OCI-LY1 (cell line): ENCODE measurements around the gene DDX17.

Experiments
- H2AFZ ChIP-seq: fragments of 200-600 bp; sonication (generic), shearing (Covaris generic); 2 replicates; pipeline ENCODE4 v1.6.0; 2014; ENCODE audit warnings: antibody characterized with exemption, mild to moderate bottlenecking, low read length
- H3F3A ChIP-seq: fragments of 200-600 bp; sonication (generic), shearing (Covaris generic); 2 replicates; pipeline ENCODE4 v1.6.0; 2014; ENCODE audit warnings: mild to moderate bottlenecking, antibody characterized with exemption, low read length, moderate library complexity; ENCODE audit not compliant: insufficient read depth
- H3K27ac ChIP-seq: fragments of 200-600 bp; sonication (generic); 2 replicates; pipeline ENCODE4 v1.5.1; 2014; ENCODE audit warnings: low read length, mixed run types, mild to moderate bottlenecking, low read depth; ENCODE audit not compliant: poor library complexity, severe bottlenecking
- H3K27me3 ChIP-seq: fragments of 200-600 bp; sonication (generic); 2 replicates; pipeline ENCODE4 v1.6.0; 2014; ENCODE audit warnings: antibody characterized with exemption, mild to moderate bottlenecking, low read length, moderate library complexity; ENCODE audit not compliant: insufficient read depth
- H3K36me3 ChIP-seq: fragments of 200-600 bp; sonication (generic); 2 replicates; pipeline ENCODE4 v1.6.1; 2014; ENCODE audit warnings: mild to moderate bottlenecking, antibody characterized with exemption, low read length, moderate library complexity, mixed read lengths; ENCODE audit not compliant: insufficient read depth
- H3K4me1 ChIP-seq: fragments of 200-600 bp; sonication (generic); 2 replicates; pipeline ENCODE4 v1.5.1; 2014; ENCODE audit warnings: mild to moderate bottlenecking, low read length, moderate library complexity; ENCODE audit not compliant: insufficient read depth, severe bottlenecking
- H3K4me2 ChIP-seq: fragments of 200-600 bp; sonication (generic), shearing (Covaris generic); 2 replicates; pipeline ENCODE4 v1.6.1; 2014; ENCODE audit warnings: low read length
- H3K4me3 ChIP-seq: fragments of 200-600 bp; sonication (generic); 2 replicates; pipeline ENCODE4 v1.5.1; 2014; ENCODE audit warnings: low read length, low read depth, mild to moderate bottlenecking, mixed read lengths; ENCODE audit not compliant: poor library complexity, severe bottlenecking
- H3K79me2 ChIP-seq: fragments of 200-600 bp; shearing (Covaris generic); 2 replicates; pipeline ENCODE4 v1.6.1; 2016; ENCODE audit warnings: mixed run types, low read length, mixed read lengths; ENCODE audit not compliant: insufficient read depth
- H3K9ac ChIP-seq: fragments of 200-600 bp; sonication (generic), shearing (Covaris generic); 2 replicates; pipeline ENCODE4 v1.6.1; 2014; ENCODE audit warnings: mild to moderate bottlenecking, low read length, mixed read lengths
- H3K9me2 ChIP-seq: fragments of 200-600 bp; sonication (generic), shearing (Covaris generic); 2 replicates; pipeline ENCODE4 v1.6.1; 2014; ENCODE audit warnings: low read depth, mild to moderate bottlenecking, low read length, mixed read lengths
- H3K9me3 ChIP-seq: fragments of 200-600 bp; shearing (Covaris generic); 2 replicates; pipeline ENCODE4 v1.6.1; 2014; ENCODE audit warnings: low read length, mixed read lengths
- H4K20me1 ChIP-seq: fragments of 200-600 bp; sonication (generic), shearing (Covaris generic); 2 replicates; pipeline ENCODE4 v1.6.0; 2016; ENCODE audit warnings: mild to moderate bottlenecking, low read length; ENCODE audit not compliant: insufficient read depth
- CTCF ChIP-seq: fragments of 200-600 bp; sonication (generic), shearing (Covaris generic); IDR thresholded peaks from 2 replicates; pipeline ENCODE4 v1.5.1; 2017; ENCODE audit warnings: mild to moderate bottlenecking, antibody characterized with exemption, low read length, moderate library complexity, mixed read lengths
- EZH2 ChIP-seq: fragments of 200-600 bp; sonication (generic), shearing (Covaris generic); IDR thresholded peaks from 2 replicates; pipeline ENCODE4 v1.8.0; 2017; ENCODE audit warnings: borderline replicate concordance, mixed run types, mild to moderate bottlenecking, antibody characterized with exemption, low read length, moderate library complexity, mixed read lengths

DDX17 gene

DNA sequence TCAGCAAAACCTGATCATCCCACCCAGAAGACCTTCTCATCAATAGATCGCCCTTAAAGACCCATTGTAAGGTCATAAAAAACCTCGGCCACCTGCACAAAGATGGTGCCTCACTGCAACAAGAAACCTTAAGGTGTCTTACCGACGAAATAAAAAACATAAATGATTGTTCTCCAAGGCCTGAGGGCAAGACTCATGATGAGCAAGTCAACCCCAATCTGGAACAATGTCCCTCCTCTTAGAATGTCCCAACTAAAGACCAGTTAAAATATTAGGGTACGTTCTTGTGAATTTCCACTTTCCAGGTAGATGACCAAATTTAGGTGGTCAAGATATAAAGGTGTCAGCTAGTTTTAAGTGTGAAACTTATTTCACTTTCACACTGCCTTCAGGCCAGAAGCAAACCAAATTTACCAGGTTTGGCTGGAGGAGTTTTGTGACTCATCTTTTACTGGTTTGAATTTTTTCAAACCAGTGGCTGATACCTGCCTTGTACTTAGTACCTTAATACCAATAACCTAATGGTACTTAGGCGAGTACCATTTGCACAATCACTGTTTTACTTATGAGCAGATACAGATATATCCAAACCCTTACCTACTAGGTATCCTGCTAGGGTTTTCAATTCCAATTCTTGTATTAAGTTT lies 23.3 kb downstream of the DDX17 start:
- no peak for TF ChIP-seq CTCF
- no peak for TF ChIP-seq EZH2
- peaks cover 75% of the 10 kb centered on the region for H3K36me3 ChIP-seq
- H3K27ac ChIP-seq: no peak overlapping the region
- no peak overlapping the region for H2AFZ ChIP-seq
- no peaks in the 10 kb centered on the region for H3K27me3 ChIP-seq
- H3K4me1 ChIP-seq: no peaks in the 10 kb centered on the region
- no peaks in the 10 kb centered on the region for H3K79me2 ChIP-seq
- H3K9ac ChIP-seq: no peak overlapping the region
- no peak overlapping the region for H3K4me3 ChIP-seq
- H3K9me2 ChIP-seq: no peaks in the 10 kb centered on the region
- no peaks in the 10 kb centered on the region for H4K20me1 ChIP-seq
- H3K4me2 ChIP-seq: no peak overlapping the region
- no peaks in the 10 kb centered on the region for H3K9me3 ChIP-seq
- H3F3A ChIP-seq: peaks cover 15% of the 10 kb centered on the region; the same call in 1 of the 2 replicates

DNA sequence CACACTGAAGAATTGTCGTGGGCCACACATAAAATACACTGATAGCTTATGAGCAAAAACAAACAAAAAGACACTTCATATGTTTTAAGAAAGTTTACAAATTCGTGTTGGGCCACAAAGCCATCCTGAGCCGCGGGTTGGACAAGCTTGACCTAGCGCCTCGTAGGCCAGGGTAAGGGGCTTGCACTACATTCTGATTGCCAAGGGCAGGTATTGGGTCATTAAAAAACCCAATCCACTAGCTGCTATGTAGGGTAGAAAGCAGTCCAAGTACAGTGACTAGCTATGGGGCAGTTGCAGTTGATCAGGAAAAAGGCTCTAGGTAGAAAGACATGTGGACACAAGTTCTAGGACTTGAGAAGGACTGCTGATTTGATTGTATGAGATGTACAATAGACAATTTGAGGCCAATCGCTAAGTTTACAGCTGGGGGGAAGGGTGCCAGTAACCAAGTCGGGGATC lies 24.2 kb downstream of the DDX17 start:
- TF ChIP-seq CTCF (no peak), EZH2 (no peak)

GRCh38 chr22:38481162-38481870 lies 24.8 kb downstream of the DDX17 start:
- Histone ChIP-seq H3K9me3 (no peaks in the 10 kb centered on the region), H3K36me3 (peaks cover 60% of the 10 kb centered on the region), H2AFZ (no peak overlapping the region), H3K79me2 (no peaks in the 10 kb centered on the region), H3K4me2 (no peak overlapping the region), H4K20me1 (no peaks in the 10 kb centered on the region), H3K9ac (no peak overlapping the region), H3K4me1 (no peaks in the 10 kb centered on the region), H3K27me3 (no peaks in the 10 kb centered on the region), H3K27ac (no peak overlapping the region), H3K4me3 (no peak overlapping the region), H3K9me2 (no peaks in the 10 kb centered on the region), H3F3A (peaks cover 15% of the 10 kb centered on the region; the same call in 1 of the 2 replicates)
- TF ChIP-seq EZH2 (no peak), CTCF (no peak)

More for the DNA sequence above, 24.2 kb downstream of the DDX17 start:
- Histone ChIP-seq H3K9me2 (no peaks in the 10 kb centered on the region), H4K20me1 (no peaks in the 10 kb centered on the region), H3K4me2 (no peak overlapping the region), H3K36me3 (peaks cover 66% of the 10 kb centered on the region), H2AFZ (no peak overlapping the region), H3K4me3 (no peak overlapping the region), H3K9ac (no peak overlapping the region), H3K79me2 (no peaks in the 10 kb centered on the region), H3K9me3 (no peaks in the 10 kb centered on the region), H3K27ac (no peak overlapping the region), H3F3A (peaks cover 15% of the 10 kb centered on the region; the same call in 1 of the 2 replicates), H3K27me3 (no peaks in the 10 kb centered on the region), H3K4me1 (no peaks in the 10 kb centered on the region)
